GM12892 (cell line): ENCODE results near the gene PIK3C2G.

ENCODE experiments used
- POLR2A ChIP-seq: IDR thresholded peaks from 2 replicates; pipeline ENCODE4 v1.6.1; 2011; ENCODE audit warnings: low read depth, low read length, control low read depth
- POLR2AphosphoS5 ChIP-seq: IDR thresholded peaks from 2 replicates; pipeline ENCODE4 v1.6.1; 2011; ENCODE audit warnings: low read depth, low read length, control low read depth

GRCh38 chr12:18646286-18646890, 385.1 kb downstream of the PIK3C2G start:
- TF ChIP-seq POLR2AphosphoS5 (no peak), POLR2A (no peak)
